ENCODE measurements around the gene C14orf180.

- TF ChIP-seq YY1 (IDR thresholded peaks at IDR 0.05; ENCODE audit: insufficient read depth, insufficient read length) (no peak), SUZ12 (IDR thresholded peaks at IDR 0.05; ENCODE audit: extremely low read depth, insufficient read depth, insufficient read length) (no peak), ZNF274 (IDR thresholded peaks at IDR 0.05; ENCODE audit: low read depth, low read length) (no peak)
Measured at GRCh38 chr14:104563742-104564615, 15.6 kb upstream of the C14orf180 start.
